GM12801 (cell line): ENCODE results near the gene TSPAN16.

Experiments used
- CTCF ChIP-seq: IDR thresholded peaks from one replicate; pipeline ENCODE4 v1.5.1; 2011; ENCODE audit warnings: control low read depth; ENCODE audit not compliant: insufficient read length; ENCODE audit errors: extremely low read depth

TSPAN16 gene, protein sequence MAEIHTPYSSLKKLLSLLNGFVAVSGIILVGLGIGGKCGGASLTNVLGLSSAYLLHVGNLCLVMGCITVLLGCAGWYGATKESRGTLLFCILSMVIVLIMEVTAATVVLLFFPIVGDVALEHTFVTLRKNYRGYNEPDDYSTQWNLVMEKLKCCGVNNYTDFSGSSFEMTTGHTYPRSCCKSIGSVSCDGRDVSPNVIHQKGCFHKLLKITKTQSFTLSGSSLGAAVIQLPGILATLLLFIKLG

GRCh38 chr19:11295665-11296245 lies at the start of gene TSPAN16:
TSS of gene TSPAN16 (plus strand) at chr19:11296160. CDS start at chr19:11296298, 138 bp downstream.
- TF ChIP-seq CTCF = no peak

GRCh38 chr19:11246941-11247340 lies 49.0 kb upstream of the TSPAN16 start:
- TF ChIP-seq CTCF = no peak

DNA sequence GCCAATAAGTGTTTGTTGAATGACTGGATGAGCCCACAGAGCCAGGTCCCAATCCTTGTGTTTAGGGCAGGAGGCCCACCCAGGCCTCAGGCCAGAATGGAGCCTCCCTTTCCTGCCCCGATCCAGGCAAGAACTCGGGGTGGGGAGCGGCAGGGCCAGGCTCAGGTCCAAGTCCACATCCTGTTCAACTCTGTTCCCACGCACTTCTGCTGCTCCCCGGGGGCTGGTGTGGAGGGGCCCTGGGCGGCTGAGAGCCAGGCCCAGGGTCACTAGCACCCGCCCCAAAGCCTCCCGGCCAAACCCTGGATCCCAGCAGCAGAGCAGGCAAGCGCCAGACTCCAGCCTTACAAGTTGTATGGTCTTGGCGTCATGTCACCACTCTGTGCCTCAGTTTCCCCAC lies 48.6 kb upstream of the TSPAN16 start:
- no peak for TF ChIP-seq CTCF

DNA sequence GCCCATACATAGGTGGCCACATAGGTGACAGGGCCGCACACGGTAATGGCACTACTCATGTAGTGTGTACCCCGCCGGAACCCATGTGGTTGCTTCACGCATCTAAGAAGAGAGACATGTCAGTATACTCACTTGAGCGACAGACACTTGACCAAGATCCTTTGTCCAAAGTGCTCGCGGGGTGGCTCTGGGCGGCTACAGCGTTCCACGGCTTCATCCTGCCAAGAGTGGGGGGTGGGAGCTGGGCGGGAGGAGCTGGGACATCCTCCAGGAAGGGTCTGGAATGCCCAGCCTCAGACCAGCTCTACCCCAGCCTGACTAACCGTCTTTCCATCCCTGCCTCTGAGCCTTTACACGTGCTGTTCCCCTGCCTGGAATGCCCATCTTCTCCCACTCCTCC lies 48.0 kb upstream of the TSPAN16 start:
- TF ChIP-seq CTCF = no peak

DNA sequence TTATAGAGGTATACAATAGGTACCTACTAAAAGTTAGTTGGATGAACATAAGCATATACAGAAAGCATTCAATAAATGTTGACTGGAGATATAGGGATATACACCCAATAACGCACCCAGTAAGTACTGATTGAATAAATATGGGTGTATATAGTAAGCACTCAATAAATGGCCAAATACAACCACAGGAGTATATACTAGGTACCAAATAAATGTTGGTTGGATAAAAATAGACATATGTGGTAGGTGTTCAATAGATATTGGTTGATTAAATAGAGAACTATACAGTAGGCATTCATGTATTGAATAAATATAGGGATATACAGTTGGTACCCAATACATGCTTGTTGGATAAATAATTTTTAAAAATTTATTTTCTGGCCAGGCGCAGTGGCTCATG lies 47.1 kb upstream of the TSPAN16 start:
- no peak for TF ChIP-seq CTCF

DNA sequence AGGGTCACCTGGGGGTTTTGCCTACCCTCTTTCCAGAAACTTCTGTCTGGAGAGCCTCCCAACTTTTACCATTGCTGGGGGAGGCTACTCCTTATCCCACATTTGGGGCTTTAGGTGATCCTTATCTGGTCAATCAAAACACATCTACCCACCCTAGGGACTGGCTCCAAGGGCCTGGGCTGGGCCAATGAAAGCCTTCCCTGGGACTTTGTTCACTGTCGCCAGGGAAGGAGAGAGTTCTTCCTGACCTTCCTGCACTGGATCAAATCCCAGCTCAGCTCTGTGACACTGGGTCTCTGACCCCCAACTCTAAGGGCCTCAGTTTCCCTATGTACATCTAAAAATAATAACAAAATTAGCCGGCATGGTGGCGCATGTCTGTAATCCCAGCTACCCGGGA lies 44.7 kb upstream of the TSPAN16 start:
- TF ChIP-seq CTCF = no peak

DNA sequence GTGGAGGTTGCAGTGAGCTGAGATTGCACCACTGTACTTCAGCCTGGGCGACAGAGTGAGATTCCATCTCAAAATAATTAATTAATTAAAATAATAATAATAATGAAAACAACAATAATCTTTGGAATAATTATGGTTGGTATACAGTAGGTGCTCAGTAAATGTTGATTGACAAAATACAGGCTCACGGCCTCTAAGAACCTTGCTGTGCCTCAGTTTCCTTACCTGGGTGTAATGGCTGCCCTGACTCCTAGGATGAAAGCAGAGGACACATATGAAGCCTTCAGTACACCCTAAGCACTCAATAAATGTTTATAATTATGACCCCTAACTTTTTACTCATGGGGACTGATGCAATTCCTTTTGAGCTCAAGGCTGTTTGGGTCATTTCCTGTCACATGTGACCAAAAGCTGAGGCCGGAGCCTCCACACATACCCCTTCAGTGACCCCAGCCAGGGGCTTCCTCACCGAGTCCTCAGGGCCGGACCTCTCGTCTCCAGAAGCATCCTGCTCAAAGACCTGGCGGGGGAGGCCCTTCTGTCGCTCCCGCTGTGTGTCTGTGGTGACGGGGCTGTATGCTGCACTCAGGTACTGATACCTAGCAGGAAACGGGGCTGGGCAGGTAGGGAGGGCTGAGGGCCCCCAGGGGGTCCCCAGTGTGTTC lies 44.2 kb upstream of the TSPAN16 start:
- no peak for TF ChIP-seq CTCF
